PC-3 (cell line): ENCODE measurements around the gene CHST8.

Experiments used
- CTCF ChIP-seq: fragments of 300-600 bp; sonication (generic); conservative IDR thresholded peaks from 2 replicates; pipeline ENCODE4 v1.5.1; 2017; ENCODE audit warnings: antibody characterized with exemption, low read depth, mild to moderate bottlenecking, low read length
- EZH2 ChIP-seq: fragments of 300-600 bp; sonication (generic); IDR thresholded peaks from one replicate; pipeline ENCODE4 v1.6.1; 2017; ENCODE audit warnings: antibody characterized with exemption, mild to moderate bottlenecking, low read length; ENCODE audit not compliant: unreplicated experiment

GRCh38 chr19:33622505-33622808 is 704 bp downstream of the CHST8 start:
- TF ChIP-seq CTCF: no peak
- peak; percentile 40 for TF ChIP-seq EZH2
